ENCODE results near the gene WDR37.

Gene WDR37

DNA sequence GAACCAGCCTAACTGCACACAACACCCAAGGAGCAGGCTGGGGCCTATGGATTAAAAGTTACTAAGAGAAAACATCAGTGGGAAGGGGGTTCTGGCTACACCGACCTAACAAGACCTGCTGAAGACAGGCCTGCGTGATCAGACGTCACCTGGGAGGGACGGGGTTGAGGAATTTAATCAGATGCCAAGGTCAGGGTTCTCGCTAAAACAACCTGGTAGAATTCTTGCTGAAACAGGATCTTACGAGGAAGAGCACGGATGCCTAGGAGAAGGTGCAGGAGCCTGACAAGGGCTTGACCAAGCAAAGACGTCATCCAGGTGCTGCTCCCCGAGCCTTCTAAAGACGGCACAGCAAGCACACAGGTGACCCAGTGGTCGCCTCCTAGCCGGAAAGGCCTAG, 32.1 kb upstream of the WDR37 start:
- DNase-seq (ENCODE audit: extremely low read depth, insufficient read length): no peak
- TF ChIP-seq, protein P1, sequence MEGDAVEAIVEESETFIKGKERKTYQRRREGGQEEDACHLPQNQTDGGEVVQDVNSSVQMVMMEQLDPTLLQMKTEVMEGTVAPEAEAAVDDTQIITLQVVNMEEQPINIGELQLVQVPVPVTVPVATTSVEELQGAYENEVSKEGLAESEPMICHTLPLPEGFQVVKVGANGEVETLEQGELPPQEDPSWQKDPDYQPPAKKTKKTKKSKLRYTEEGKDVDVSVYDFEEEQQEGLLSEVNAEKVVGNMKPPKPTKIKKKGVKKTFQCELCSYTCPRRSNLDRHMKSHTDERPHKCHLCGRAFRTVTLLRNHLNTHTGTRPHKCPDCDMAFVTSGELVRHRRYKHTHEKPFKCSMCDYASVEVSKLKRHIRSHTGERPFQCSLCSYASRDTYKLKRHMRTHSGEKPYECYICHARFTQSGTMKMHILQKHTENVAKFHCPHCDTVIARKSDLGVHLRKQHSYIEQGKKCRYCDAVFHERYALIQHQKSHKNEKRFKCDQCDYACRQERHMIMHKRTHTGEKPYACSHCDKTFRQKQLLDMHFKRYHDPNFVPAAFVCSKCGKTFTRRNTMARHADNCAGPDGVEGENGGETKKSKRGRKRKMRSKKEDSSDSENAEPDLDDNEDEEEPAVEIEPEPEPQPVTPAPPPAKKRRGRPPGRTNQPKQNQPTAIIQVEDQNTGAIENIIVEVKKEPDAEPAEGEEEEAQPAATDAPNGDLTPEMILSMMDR (IDR thresholded peaks at IDR 0.05; ENCODE audit: insufficient read depth, low read length, poor library complexity, severe bottlenecking): no peak
- H3K36me3 ChIP-seq (ENCODE audit: control insufficient read depth, insufficient read depth, low read length): peaks cover 8% of the 10 kb centered on the region
- H3K4me3 ChIP-seq (replicated peaks; ENCODE audit: low read depth, low read length): no peak overlapping the region
- H3K27me3 ChIP-seq (replicated peaks; ENCODE audit: control insufficient read depth, insufficient read depth, low read length): no peaks in the 10 kb centered on the region

DNA sequence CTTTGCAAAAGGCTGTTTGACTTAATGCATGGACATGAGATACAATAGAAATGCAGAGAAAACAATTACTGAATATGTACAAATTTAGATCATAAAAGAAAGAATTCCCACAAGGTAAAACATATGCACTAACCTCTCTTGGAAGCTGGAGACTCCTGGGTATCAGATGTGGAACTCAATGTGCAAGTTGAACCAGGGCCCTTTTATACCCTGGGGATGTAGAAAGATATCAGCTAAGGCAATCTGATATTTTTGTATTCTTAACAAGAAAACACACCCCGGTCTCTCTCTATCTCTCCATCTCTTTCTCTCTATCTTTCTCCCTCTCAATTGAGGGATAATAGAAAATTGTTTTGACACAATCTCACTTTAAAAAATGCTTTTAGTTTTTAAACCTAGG, 30.5 kb upstream of the WDR37 start, which contains the start of gene IDI2:
TSS of gene IDI2 (minus strand) at position 177 of the 400 bp plus-strand sequence. CDS start 1,136 bp downstream, outside the sequence.
- TF ChIP-seq, protein P1 (IDR thresholded peaks at IDR 0.05; ENCODE audit: insufficient read depth, low read length, poor library complexity, severe bottlenecking): no peak
- no peak within 1 kb of the TSS for H3K4me3 ChIP-seq (replicated peaks; ENCODE audit: low read depth, low read length)

DNA sequence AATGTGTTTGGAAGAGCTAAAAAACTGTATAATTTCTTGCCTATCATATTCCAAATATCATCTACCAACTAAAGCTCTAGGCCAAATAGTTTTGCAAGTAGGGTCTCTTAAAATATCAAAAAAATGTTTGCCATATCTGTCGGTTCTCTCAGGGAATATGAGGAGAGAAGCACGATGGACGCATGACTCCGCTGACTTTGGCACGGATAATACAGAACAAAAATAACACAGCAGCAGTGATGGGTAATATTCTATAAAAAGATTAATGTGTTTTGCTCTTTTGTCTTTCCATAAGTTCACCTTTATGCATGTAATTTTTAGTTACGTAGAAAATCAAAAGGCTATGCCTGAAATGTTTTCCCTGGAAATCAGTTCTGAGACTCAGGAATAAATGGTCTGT, 29.6 kb upstream of the WDR37 start:
- Histone ChIP-seq H3K36me3 (ENCODE audit: control insufficient read depth, insufficient read depth, low read length) (peaks cover 2% of the 10 kb centered on the region), H3K4me3 (replicated peaks; ENCODE audit: low read depth, low read length) (no peak overlapping the region), H3K27me3 (replicated peaks; ENCODE audit: control insufficient read depth, insufficient read depth, low read length) (no peaks in the 10 kb centered on the region)
- TF ChIP-seq, protein P1 (IDR thresholded peaks at IDR 0.05; ENCODE audit: insufficient read depth, low read length, poor library complexity, severe bottlenecking): no peak
- DNase-seq (ENCODE audit: extremely low read depth, insufficient read length): no peak

More for the DNA sequence above, 30.5 kb upstream of the WDR37 start, which contains the start of gene IDI2:
- Histone ChIP-seq H3K27me3 (replicated peaks; ENCODE audit: control insufficient read depth, insufficient read depth, low read length) (no peaks in the 10 kb centered on the region), H3K36me3 (ENCODE audit: control insufficient read depth, insufficient read depth, low read length) (peaks cover 2% of the 10 kb centered on the region)
- DNase-seq (ENCODE audit: extremely low read depth, insufficient read length): no peak

DNA sequence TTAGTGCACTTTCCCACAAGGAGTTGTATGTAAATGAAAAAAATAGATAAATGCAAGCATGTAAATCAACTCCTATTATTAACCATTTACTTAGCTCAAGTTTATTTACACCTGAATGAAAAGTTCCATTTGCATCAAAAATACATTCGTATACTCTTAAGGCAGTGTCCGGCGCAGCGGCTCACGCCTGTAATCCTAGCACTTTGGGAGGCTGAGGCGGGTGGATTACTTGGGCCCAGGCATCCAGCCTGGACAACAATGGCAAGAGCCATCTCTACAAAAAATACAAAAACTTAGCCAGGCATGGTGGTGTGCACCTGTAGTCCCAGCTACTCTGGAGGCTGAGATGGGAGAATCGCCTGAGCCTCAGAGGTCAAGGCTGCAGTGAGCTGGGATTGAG, 26.3 kb upstream of the WDR37 start:
- Histone ChIP-seq H3K27me3 (replicated peaks; ENCODE audit: control insufficient read depth, insufficient read depth, low read length) (no peaks in the 10 kb centered on the region), H3K36me3 (ENCODE audit: control insufficient read depth, insufficient read depth, low read length) (no peaks in the 10 kb centered on the region), H3K4me3 (replicated peaks; ENCODE audit: low read depth, low read length) (no peak overlapping the region)
- no peak for DNase-seq (ENCODE audit: extremely low read depth, insufficient read length)
- TF ChIP-seq, protein P1 (IDR thresholded peaks at IDR 0.05; ENCODE audit: insufficient read depth, low read length, poor library complexity, severe bottlenecking): no peak

DNA sequence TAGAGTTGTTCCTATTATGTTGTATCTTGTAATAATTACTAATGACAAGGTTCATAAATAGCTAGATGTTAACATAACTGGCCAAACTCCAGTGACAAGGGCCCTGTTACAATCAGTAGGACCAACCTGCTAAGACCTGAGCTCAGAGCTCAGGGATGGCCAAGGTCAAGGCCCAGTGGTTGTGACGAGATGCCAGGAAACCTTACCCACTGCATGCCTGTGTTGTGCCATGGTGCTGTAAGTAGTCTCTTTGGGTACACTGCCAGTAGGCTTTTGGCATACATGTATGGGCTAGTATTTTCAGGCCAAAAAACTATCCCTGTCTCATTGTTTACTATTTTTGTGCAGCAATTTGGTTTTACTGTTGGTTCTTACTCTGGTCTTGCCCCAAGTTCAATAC, 22.6 kb upstream of the WDR37 start:
- no peak for DNase-seq (ENCODE audit: extremely low read depth, insufficient read length)
- no peaks in the 10 kb centered on the region for H3K27me3 ChIP-seq (replicated peaks; ENCODE audit: control insufficient read depth, insufficient read depth, low read length)
- H3K4me3 ChIP-seq (replicated peaks; ENCODE audit: low read depth, low read length): no peak overlapping the region
- TF ChIP-seq, protein P1 (IDR thresholded peaks at IDR 0.05; ENCODE audit: insufficient read depth, low read length, poor library complexity, severe bottlenecking): no peak
- H3K36me3 ChIP-seq (ENCODE audit: control insufficient read depth, insufficient read depth, low read length): no peaks in the 10 kb centered on the region

DNA sequence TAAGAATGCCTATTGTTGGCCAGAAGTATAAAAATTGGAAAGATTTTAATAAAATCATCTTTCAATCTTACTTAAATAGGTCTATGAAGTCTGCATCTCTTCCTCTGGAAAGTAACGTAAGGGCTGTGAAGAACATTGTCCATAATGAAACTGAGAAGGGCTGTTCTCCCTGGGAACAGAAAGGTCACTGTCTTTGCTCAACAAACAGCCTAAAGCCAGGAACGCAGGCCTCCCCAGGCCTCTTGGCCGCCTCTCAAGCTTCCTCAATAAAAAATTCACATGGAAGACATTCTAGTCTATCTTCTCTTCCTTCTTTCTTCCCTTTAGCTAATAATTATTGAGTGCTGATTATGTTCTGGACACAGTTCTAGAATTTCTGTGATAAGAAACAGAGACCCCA, 21.4 kb upstream of the WDR37 start:
- no peak overlapping the region for H3K4me3 ChIP-seq (replicated peaks; ENCODE audit: low read depth, low read length)
- no peak for DNase-seq (ENCODE audit: extremely low read depth, insufficient read length)
- TF ChIP-seq, protein P1 (IDR thresholded peaks at IDR 0.05; ENCODE audit: insufficient read depth, low read length, poor library complexity, severe bottlenecking): no peak
- H3K36me3 ChIP-seq (ENCODE audit: control insufficient read depth, insufficient read depth, low read length): peaks cover 2% of the 10 kb centered on the region; the same call in 1 of the 2 replicates
- H3K27me3 ChIP-seq (replicated peaks; ENCODE audit: control insufficient read depth, insufficient read depth, low read length): no peaks in the 10 kb centered on the region

Data from GM06990 (cell line).